NCI-H2227 (cell line): Measurements from ENCODE around the gene CYLD.

Experiments
- DNase-seq: peaks from one replicate; lab custom pipeline; 2025; ENCODE audit not compliant: unreplicated experiment; lab: John Stamatoyannopoulos, UW

CYLD gene

GRCh38 chr16:50741781-50742575 lies at the start of gene CYLD:
Gene CYLD, plus strand, starts transcription at chr16:50742086. Its CDS starts 7,613 bp downstream, at chr16:50749699.
- peak; percentile 98 for DNase-seq

GRCh38 chr16:50692644-50692998 lies 49.3 kb upstream of the CYLD start:
- no peak for DNase-seq

DNA sequence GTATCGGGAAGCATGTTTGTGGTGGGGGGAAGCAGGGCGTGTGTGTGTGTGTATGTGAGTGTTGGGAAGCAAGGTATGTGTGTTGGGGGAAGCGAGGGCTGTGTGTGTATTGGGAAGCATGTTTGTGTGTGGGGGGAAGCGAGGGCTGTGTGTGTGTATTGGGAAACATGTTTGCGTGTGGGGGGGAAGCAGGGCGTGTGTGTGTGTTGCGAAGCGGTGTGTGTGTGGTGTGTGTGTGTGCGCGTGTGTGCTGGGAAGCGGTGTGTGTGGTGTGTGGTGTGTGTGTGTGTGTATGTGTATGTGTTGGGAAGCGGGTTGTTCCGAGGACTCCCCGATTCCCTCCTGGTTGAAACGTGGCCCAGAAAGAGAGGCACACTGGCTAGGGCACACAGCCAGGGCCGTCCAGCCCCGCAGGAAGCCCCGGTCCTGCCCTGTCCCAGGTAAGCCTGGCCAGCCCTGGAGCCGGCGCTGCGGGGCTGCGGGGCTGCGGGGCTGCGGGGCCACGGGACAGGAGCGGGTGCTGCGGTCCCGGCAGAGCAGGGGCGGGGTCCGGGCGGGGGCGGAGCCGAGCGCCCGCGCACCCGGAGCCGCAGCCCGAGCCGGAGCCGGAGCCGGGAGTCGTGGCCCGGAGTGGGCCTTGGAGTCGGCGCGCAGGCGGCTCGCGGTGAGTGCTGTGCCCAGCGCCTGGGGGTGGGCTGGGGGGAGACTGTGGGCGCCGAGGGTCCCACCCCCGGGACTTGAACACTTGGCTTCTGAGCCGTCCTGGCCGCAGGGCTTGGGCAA lies 48.7 kb upstream of the CYLD start, which contains the start of gene NOD2:
Gene NOD2, plus strand, starts transcription at position 608 of the 783 bp plus-strand sequence. CDS start 5,890 bp downstream, outside the sequence.
- peak; percentile 15 for DNase-seq

DNA sequence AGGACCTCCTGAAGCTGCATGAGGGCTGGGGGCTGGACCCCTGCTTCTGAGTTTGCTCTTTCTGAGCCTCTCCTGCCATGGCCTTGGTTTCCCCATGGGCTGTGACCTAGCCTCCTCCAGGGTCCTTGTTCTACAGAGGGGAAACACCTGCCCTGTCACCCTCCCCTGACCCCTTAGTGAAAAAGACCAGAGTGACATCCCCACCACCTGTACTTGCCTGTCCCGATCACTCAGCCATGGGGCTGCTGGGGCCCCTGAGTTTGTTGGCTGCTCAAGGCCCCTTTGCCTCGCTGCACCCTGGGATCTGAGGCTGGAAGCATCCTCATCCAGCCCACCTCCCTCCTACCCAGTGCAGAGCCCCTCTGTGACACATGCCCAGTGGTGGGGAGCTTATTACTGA lies 47.7 kb upstream of the CYLD start:
- no peak for DNase-seq

DNA sequence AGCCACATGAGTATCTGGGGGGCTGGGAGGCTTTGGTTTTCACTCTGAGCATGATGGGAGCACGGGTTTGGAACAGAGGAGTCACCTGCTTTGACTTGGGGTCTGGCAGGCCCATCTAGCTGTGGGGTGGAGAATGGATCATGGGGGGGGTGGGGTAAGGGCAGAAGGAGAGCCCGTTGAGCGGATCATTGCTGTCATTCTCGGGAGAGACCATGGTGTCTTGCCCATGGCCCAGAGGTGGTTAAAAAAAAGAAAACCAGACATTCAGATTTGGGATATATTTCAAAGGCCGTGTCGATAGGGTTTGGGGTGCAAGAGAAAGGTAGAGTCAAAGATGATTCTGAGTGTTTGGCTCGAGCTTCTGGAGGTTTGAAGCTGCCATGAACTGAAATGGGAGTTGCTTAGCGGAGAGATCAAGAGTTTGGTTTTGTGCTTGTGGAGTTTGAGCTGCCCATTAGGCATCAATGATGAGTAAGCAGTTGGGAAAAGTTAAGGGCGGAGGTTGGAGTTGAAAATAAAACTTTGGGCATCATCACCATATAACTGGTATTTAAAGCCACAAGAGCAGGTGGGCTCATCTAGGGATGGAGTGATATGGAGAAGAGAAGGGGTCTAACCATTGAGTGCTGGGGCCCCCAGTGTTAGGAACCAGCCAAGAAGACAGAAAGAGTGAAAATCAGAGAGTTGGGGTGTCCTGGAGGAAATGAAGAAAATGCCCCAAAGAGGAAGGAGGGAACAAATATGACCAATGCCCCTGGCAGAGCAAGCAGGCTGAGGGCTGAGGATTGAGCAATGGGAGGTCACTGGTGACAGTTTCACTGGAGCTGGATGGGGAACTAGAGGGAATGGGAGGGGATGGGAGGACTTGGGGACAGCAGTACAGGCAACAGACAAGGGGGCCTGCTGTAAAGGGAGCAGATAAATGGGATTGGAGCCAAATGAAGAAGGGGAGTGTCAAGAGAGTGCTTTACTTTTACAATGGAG lies 46.6 kb upstream of the CYLD start:
- DNase-seq = no peak

DNA sequence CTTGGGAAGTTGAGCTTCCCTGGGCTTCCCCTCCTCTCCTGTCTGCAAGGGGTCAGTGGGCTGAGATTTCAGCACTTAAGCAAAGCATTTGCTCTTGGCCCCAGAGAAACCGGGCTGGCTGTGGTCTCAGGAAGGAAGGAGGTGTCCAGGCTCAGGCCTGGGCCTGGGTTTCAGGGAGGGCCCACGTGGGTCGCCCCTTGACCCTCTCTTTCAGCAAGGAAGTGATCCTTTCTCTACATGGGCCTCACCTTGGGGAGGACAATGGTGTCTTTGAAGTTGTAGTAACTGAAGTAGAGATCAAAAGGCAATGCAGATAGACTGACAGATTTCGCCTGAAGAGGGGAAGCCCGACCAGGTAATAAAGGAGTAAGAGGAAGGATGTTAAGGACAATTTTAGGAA lies 45.8 kb upstream of the CYLD start:
- DNase-seq = no peak

DNA sequence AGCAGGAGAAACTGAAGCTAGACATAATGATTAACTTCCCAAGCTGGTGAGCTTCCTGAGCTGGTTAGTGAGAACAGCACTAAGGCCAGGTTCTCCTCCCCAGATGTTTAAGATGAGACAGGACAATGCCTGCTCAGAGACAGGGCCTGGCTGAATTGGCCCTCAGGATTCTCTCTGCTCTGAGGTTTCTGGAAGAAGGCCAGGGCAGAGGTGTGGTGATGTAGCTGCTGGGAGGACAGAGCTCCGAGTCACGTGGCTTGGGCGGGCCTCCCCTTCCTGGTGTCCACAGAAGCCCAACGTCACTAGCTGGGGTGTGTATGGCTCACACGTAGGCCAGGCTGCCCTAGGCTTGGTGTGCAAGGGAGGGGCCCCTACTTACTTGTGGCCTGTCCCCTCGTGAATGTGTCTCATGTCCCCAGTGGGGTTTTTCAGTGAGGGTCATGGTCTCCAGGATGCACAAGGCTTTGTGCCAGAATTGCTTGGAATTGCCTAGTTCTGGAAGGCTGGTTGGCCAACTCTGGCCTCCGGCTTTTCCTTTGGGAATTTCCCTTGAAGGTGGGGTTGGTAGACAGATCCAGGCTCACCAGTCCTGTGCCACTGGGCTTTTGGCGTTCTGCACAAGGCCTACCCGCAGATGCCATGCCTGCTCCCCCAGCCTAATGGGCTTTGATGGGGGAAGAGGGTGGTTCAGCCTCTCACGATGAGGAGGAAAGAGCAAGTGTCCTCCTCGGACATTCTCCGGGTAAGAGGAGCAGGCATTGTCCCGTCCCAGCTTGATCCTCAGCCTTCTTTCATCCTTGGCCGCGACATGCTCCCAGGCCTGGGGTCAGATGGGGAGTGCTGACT lies 45.1 kb upstream of the CYLD start:
- DNase-seq = no peak

GRCh38 chr16:50697421-50697715 lies 44.5 kb upstream of the CYLD start:
- DNase-seq = no peak

- DNase-seq = no peak
Observed at GRCh38 chr16:50697881-50698767, 43.8 kb upstream of the CYLD start.

GRCh38 chr16:50699326-50700159 lies 42.3 kb upstream of the CYLD start:
- DNase-seq = no peak

DNA sequence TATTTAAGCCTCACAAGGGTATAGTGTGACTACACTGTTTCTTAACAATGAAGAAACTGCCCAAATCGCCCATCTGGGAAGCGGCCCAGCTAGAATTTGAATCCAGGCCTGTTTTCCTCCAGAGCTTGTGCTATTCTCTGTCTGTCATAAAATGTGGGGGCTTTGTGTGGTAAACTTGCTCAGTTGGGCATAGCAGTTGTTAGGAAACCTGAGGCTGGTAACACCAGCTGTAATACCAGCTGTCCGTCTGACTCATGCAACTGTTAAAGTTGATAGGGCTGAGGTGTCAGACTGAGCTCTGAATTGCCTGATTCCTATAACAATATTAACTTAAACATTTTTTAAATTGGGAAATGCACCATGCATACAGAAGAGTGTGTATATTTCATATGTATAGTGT lies 39.2 kb upstream of the CYLD start:
- no peak for DNase-seq

DNA sequence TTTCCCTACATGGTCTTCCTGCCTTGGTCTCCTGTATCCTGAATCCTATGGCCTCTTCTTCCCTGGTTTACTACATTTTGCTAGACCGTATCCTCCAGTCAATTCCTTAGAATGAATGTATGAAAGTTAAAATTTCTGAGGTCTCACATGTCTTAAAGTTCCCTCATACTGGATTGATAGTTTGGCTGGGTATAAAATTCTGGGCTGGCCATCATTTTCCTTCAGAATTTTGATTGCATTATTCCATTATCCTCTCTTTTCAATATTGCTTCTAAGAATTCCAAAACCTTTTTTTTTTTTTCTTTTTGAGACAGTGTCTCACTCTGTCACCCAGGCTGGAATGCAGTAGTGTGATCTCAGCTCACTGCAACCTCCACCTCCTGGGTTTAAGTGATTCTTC lies 37.6 kb upstream of the CYLD start:
- DNase-seq = no peak

GRCh38 chr16:50705436-50706110 lies 36.3 kb upstream of the CYLD start:
- no peak for DNase-seq

DNA sequence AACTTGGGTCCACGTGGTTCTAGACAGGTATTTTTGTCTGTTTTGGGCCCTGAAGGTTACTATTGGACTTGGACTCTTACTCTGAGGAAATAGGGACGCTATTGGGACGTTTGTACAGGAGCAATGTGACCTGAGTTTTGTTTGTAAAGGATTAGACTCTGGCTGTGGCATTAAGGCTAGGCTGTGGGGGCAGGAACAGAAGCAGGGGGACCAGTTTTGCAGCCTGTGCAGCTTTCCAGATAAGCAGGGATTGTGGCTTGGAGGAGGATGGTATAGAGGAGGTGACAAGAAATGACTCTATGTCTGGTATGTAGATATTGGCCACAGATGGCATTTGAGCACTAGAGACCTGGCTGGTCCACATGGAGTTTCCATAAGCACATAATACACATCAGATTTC lies 35.6 kb upstream of the CYLD start:
- no peak for DNase-seq

- DNase-seq = no peak
Observed at GRCh38 chr16:50708373-50709060, 33.4 kb upstream of the CYLD start.

- no peak for DNase-seq
Observed at GRCh38 chr16:50709061-50709684, 32.7 kb upstream of the CYLD start.

- DNase-seq = no peak
Observed at GRCh38 chr16:50709980-50710379, 31.9 kb upstream of the CYLD start.
